IPS-20b (cell line): ENCODE results near the gene HOXC12.

ENCODE experiments used
- H3K27ac ChIP-seq: one replicate; pipeline ENCODE4 v1.5.1; 2013; ENCODE audit warnings: low read length
- H3K27me3 ChIP-seq: 2 replicates; pipeline ENCODE4 v1.6.1; 2013; ENCODE audit warnings: mild to moderate bottlenecking, low read length, inconsistent platforms; ENCODE audit not compliant: insufficient read depth
- H3K36me3 ChIP-seq: 2 replicates; pipeline ENCODE4 v1.6.1; 2013; ENCODE audit warnings: low read depth, mild to moderate bottlenecking, inconsistent platforms, low read length, moderate library complexity; ENCODE audit not compliant: insufficient read depth
- H3K4me1 ChIP-seq: 2 replicates; pipeline ENCODE4 v1.6.1; 2013; ENCODE audit warnings: mild to moderate bottlenecking, control low read depth, inconsistent platforms, low read length, moderate library complexity; ENCODE audit not compliant: insufficient read depth
- H3K4me3 ChIP-seq: 2 replicates; pipeline ENCODE4 v1.5.1; 2013; ENCODE audit warnings: mild to moderate bottlenecking, low read length, inconsistent platforms
- H3K9ac ChIP-seq: 2 replicates; pipeline ENCODE4 v1.6.1; 2013; ENCODE audit warnings: low read depth, mild to moderate bottlenecking, inconsistent platforms, low read length, moderate library complexity
- H3K9me3 ChIP-seq: 2 replicates; pipeline ENCODE4 v1.6.1; 2013; ENCODE audit warnings: mild to moderate bottlenecking, low read depth, low read length, inconsistent platforms; ENCODE audit not compliant: insufficient read depth

HOXC12 gene

GRCh38 chr12:53961025-53961761 lies 6.5 kb downstream of the HOXC12 start:
- H3K27ac ChIP-seq: no peak overlapping the region
- no peaks in the 10 kb centered on the region for H3K36me3 ChIP-seq
- no peak overlapping the region for H3K4me3 ChIP-seq
- H3K27me3 ChIP-seq: peaks cover 100% of the 10 kb centered on the region
- peaks cover 8% of the 10 kb centered on the region; the same call in 1 of the 2 replicates for H3K9me3 ChIP-seq
- H3K4me1 ChIP-seq: no peaks in the 10 kb centered on the region
- H3K9ac ChIP-seq: no peak overlapping the region

GRCh38 chr12:53963005-53963404 lies 8.3 kb downstream of the HOXC12 start:
- H3K36me3 ChIP-seq: no peaks in the 10 kb centered on the region
- no peaks in the 10 kb centered on the region for H3K4me1 ChIP-seq
- H3K9me3 ChIP-seq: peaks cover 6% of the 10 kb centered on the region; the same call in 1 of the 2 replicates
- no peak overlapping the region for H3K9ac ChIP-seq
- H3K4me3 ChIP-seq: no peak overlapping the region
- no peak overlapping the region for H3K27ac ChIP-seq
- H3K27me3 ChIP-seq: peaks cover 100% of the 10 kb centered on the region

GRCh38 chr12:53963434-53964314 lies 9.0 kb downstream of the HOXC12 start:
- Histone ChIP-seq H3K9ac (no peak overlapping the region), H3K27ac (no peak overlapping the region), H3K36me3 (no peaks in the 10 kb centered on the region), H3K27me3 (peaks cover 100% of the 10 kb centered on the region), H3K4me3 (no peak overlapping the region), H3K4me1 (no peaks in the 10 kb centered on the region), H3K9me3 (peaks cover 6% of the 10 kb centered on the region; the same call in 1 of the 2 replicates)

- H3K36me3 ChIP-seq: no peaks in the 10 kb centered on the region
- peaks cover 6% of the 10 kb centered on the region; the same call in 1 of the 2 replicates for H3K9me3 ChIP-seq
- H3K9ac ChIP-seq: no peak overlapping the region
- no peak overlapping the region for H3K4me3 ChIP-seq
- H3K27ac ChIP-seq: no peak overlapping the region
- H3K27me3 ChIP-seq: peaks cover 100% of the 10 kb centered on the region
- no peaks in the 10 kb centered on the region for H3K4me1 ChIP-seq
Measured at GRCh38 chr12:53964315-53964713, 9.6 kb downstream of the HOXC12 start.

- H3K4me1 ChIP-seq: no peaks in the 10 kb centered on the region
- H3K27ac ChIP-seq: no peak overlapping the region
- no peak overlapping the region for H3K9ac ChIP-seq
- H3K27me3 ChIP-seq: peaks cover 100% of the 10 kb centered on the region
- peak overlapping the region; percentile 22; the same call in 1 of the 2 replicates for H3K4me3 ChIP-seq
- no peaks in the 10 kb centered on the region for H3K36me3 ChIP-seq
- H3K9me3 ChIP-seq: peaks cover 6% of the 10 kb centered on the region; the same call in 1 of the 2 replicates
Measured at GRCh38 chr12:53965281-53966084, 10.8 kb downstream of the HOXC12 start.

GRCh38 chr12:53966085-53966384 lies 11.3 kb downstream of the HOXC12 start:
- H3K27ac ChIP-seq: no peak overlapping the region
- H3K36me3 ChIP-seq: no peaks in the 10 kb centered on the region
- peaks cover 100% of the 10 kb centered on the region for H3K27me3 ChIP-seq
- H3K4me1 ChIP-seq: no peaks in the 10 kb centered on the region
- peak overlapping the region; percentile 22; the same call in 1 of the 2 replicates for H3K4me3 ChIP-seq
- H3K9me3 ChIP-seq: peaks cover 6% of the 10 kb centered on the region; the same call in 1 of the 2 replicates
- H3K9ac ChIP-seq: no peak overlapping the region

- peaks cover 100% of the 10 kb centered on the region for H3K27me3 ChIP-seq
- peaks cover 6% of the 10 kb centered on the region; the same call in 1 of the 2 replicates for H3K9me3 ChIP-seq
- H3K9ac ChIP-seq: no peak overlapping the region
- H3K4me1 ChIP-seq: no peaks in the 10 kb centered on the region
- H3K36me3 ChIP-seq: no peaks in the 10 kb centered on the region
- no peak overlapping the region; the same call in 1 of the 2 replicates for H3K4me3 ChIP-seq
- H3K27ac ChIP-seq: no peak overlapping the region
Measured at GRCh38 chr12:53966385-53967133, 11.9 kb downstream of the HOXC12 start.

GRCh38 chr12:53967421-53967925 lies 12.8 kb downstream of the HOXC12 start:
- H3K27me3 ChIP-seq: peaks cover 100% of the 10 kb centered on the region
- H3K9ac ChIP-seq: no peak overlapping the region

GRCh38 chr12:53968214-53969127 lies 13.8 kb downstream of the HOXC12 start:
- Histone ChIP-seq H3K4me1 (no peaks in the 10 kb centered on the region), H3K9ac (no peak overlapping the region), H3K4me3 (no peak overlapping the region), H3K27me3 (peaks cover 100% of the 10 kb centered on the region), H3K9me3 (peaks cover 9% of the 10 kb centered on the region; the same call in 1 of the 2 replicates), H3K36me3 (no peaks in the 10 kb centered on the region), H3K27ac (no peak overlapping the region)

More at GRCh38 chr12:53967421-53967925, 12.8 kb downstream of the HOXC12 start:
- no peak overlapping the region for H3K27ac ChIP-seq
- H3K9me3 ChIP-seq: peaks cover 8% of the 10 kb centered on the region; the same call in 1 of the 2 replicates
- H3K4me3 ChIP-seq: no peak overlapping the region
- no peaks in the 10 kb centered on the region for H3K36me3 ChIP-seq
- no peaks in the 10 kb centered on the region for H3K4me1 ChIP-seq
